Activated CD4-positive, alpha-beta T cell treated with anti-CD3 and anti-CD28 coated beads, Interleukin-2, Interleukin-6, amounts not matched to agents 100 ng/mL and 50 ng/mL, durations not matched to agents 16 hours and 8 hours (primary cell): ENCODE data around the gene CBX5.
"Not testable (repeated sequence)": the region's sequence is repeated elsewhere in the genome, so short reads cannot be mapped to it uniquely, and the experiment has no call there.

Experiments used
- DNase-seq: peaks from one replicate; pipeline ENCODE4 v3.0.0-alpha.2; 2020

The CBX5 gene

DNA sequence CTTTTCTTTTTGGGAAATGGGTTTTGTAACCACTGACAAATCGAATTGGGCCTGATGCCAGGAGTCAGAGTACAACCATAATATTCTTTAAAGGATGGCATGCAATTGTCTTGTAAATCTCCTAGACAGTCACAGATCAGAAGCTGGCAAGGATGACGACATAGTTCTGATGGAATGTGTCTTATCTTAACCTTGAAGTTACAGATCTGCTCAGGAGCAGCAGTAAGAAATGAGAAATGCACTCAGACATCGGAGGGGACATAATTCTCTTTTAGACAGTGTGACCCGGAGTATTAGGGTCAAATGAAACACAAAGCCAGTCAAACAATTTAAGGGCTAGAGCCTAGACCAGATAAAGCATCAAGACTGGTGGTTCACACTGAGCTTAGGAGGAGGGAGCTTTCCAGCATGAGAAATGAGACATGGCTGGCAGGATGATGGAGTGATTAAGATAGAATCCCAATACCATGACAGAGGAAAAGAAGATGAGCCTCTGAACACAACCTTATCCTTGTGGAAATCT lies 17.5 kb downstream of the CBX5 start:
- no peak for DNase-seq

- no peak for DNase-seq
These were observed 18.0 kb downstream of the CBX5 start for GRCh38 chr12:54261815-54262402.

DNA sequence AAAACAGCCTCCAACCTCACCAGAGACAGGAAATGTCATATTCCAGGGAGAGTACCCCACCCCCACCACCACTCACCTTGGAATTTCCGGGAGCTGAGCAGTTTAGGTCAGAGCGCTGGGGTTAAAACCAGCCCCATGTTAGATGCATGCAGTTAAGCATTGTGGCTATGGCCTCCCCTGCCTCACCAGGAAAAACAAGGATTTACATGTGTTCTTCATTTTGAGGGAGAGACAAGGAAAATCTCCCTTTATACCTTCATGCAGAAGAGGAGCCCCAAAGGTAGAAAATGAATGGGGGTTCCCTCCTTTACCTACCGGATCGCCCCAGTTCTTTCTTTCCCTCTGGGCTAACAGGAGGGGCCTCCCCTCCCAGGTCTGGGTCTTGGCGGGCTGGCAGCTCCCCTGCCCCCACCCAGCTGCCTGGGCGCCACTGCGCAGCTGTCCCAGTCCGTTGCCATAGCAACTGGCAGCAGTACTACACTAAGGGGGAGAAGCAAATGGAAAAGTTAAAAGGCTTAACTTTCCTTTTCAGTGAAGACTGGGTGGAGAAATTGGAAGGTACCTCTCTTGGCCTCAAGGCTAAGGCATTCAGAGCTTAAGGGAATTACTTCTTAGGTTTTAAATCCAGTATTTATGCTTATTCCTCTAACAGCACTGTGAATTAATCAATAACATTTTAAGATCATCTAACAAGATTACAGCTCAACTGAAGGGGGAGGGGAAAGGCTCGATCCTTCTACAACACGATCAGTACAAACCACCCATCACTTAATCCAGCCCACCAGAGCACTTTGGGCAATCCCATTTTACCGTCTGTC lies 20.5 kb downstream of the CBX5 start:
- DNase-seq: peak; percentile 44

GRCh38 chr12:54258201-54258681 lies 21.7 kb downstream of the CBX5 start:
- no peak for DNase-seq

DNA sequence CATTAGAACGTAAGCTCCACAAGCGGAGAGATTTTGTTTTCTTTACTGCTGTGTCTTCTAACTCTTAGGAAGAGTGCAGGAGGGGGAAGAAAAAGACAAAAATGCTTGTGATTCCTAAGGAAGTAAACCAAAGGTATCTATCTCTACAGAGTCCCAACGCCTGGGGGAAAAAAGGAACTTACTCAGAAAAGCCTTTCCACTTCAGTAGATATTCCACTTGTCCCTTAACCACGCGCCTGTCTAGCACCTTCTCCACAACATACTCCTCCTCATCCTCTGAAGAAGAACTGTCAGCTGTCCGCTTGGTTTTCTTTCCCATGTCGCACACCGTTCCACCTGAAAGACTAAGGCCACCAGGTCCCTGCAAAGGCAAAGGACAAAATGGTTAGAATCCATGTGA lies 22.6 kb downstream of the CBX5 start:
- DNase-seq: no peak

DNA sequence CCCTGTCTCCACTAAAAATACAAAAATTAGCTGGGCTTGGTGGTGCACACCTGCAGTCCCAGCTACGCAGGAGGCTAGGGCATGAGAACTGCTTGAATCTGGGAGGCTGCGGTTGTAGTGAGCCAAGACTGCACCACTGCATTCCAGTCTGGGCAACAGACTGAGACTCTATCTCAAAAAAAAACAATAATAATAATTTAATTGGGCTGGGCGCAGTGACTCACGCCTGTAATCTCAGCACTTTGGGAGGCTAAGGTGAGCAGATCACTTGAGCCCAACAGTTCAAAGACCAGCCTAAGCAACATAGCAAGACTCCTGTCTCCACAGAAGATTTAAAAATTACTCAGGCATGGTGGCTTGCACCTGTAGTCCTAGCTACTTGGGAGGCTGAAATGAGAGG lies 26.7 kb downstream of the CBX5 start:
- no peak for DNase-seq

GRCh38 chr12:54251667-54252284 lies 28.1 kb downstream of the CBX5 start:
- peak; percentile 44 for DNase-seq

GRCh38 chr12:54249489-54249888 lies 30.4 kb downstream of the CBX5 start:
- no peak for DNase-seq

DNA sequence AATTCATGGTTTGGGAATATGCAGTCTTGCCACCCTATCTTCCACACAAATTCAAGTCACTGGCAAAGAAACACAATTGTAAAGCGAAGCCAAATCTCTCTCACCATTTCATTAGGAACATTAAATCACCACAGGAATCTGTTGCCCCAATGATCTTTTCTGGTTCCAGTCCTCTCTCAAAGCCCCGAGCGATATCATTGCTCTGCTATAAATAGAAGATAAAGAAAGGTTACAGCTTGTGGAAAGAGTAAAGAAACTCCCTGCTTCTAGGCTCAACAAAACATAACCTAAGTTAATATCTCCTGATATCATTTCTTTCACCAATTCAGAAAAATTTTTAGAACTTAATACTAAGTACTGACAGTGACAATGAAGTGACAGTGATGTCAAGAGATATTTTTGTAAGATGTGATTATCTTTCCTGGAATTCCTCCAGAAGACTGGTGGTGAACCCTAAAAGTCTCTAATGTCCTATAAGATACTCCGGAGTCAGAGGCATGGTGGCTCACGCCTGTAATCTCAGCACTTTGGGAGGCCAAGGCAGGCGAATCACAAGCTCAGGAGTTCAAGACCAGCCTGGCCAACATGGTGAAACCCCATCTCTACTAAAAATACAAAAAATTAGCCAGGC lies 33.8 kb downstream of the CBX5 start:
- DNase-seq: no peak

DNA sequence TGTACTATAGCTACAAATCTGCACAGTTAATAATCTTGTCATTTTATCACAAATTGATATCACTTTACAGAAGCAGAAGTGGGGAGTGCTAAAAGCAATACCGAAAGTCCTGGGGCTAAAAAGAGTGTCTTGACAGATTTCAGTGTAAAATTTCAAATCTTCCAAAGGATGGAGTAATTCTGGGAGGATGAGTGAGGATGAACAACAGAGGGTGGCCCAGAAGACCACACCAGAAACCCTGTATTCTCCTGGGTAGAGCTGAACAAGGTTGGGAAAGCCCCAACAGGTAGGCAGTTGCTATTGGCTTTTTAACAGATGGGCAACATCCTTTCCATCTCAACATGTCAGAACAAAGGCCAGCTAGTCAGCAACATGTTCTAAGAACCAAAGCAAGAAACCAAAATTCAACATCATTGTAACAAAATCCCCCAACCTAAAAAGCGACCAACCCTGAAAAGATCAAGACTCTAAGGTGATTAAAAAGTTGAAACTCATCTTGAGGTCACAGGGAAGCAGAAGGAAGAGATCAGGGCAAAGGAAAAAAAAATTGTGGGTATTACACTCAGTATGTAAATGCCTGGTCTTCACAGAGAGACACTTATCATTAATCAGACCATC lies 38.8 kb downstream of the CBX5 start:
- peak; percentile 12 for DNase-seq

DNA sequence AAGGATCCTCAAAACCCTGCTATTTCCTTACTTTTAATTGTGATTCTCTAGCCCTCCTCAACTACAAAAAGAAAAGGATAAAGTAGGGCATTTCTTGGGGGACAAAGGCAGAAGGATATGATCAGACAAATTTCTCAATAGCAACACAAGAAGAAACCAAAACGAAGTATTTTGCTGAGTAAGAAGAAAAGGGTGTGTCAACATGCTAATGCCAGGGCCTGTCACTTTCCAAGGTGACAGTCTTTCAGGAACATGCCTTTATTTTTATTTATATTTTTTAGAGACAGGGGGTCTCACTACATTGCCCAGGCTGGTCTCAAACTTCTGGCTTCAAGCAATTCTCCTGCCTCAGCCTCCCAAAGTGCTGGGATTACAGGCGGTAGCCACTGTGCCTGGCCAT lies 39.8 kb downstream of the CBX5 start:
- no peak for DNase-seq

DNA sequence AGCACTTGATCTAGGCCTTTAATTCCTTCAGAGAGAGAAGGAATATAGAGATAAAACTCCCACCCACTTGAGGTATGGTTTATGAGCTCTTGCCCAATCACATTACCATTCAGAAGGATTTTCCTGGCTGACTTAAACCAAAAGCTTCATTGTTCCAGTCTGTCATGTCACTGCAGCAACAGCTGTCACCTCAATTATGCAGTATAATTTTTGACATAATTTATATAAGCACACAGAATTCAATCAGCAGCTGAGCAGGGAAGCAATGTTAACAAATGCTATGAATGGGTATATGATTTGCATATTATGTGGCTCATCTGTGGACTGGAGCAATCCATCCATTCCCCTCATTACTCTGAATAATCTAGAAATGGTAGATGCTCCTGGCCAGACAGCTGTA lies 40.3 kb downstream of the CBX5 start:
- DNase-seq: no peak

DNA sequence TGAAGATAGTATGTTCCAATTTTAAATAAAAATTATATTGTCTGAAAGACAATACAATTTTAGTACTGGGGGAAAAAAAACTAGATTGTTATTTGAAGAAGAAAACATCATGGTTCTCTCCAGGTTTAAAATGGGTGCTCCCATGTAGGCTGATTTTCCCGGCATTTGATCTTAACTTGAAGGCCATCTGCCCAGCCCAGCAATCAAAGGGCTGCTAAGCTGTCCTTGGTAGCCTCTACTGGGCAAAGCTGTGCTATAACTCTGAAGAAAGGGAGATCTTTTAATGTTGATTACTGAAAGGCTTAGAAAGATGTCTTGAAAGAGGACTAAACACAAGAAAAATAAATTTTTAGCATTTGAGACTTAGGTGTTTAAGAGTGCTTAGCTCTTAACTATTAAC lies 41.4 kb downstream of the CBX5 start:
- no peak for DNase-seq

- DNase-seq: no peak
These were observed 47.1 kb downstream of the CBX5 start for GRCh38 chr12:54232790-54233189.

DNA sequence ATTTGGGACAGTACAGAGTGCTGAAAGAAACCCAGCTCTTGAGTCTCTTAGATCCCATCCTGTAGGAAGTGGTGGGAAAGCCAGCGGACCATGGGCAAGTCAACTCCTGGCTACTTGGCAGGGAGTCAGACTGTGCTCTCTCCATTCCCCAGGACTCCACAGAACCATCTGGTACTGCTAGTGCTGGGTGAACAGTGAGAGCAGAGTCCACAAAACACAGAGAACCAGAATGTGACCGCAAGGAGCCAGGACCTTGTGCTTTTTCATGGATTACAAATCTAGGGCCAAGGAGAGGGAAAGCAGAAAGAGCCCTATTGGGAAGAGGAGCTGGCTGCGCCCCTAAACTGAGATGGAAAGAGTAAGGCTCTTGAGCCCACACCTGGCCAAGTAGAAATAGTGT lies 48.7 kb downstream of the CBX5 start:
- not testable (repeated sequence) for DNase-seq

DNA sequence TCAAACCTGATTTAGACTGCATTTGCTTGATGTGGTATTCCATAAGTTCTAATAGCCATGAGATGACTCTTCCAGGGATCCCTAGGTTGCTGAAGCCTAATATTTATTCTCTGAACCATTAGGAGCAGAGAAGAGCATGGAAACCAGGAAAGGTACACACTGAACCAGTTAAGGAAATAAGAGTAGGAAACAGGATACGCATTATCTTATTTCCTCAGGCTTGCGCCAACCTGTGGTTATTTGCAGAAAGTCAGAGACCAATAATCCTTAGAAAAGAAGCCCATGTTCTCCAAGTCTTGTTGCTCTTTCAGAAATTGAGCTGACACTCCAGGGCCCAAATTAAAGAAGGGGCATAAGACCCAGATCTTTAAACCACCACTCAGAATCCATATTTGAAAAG lies 49.4 kb downstream of the CBX5 start:
- DNase-seq: no peak

DNA sequence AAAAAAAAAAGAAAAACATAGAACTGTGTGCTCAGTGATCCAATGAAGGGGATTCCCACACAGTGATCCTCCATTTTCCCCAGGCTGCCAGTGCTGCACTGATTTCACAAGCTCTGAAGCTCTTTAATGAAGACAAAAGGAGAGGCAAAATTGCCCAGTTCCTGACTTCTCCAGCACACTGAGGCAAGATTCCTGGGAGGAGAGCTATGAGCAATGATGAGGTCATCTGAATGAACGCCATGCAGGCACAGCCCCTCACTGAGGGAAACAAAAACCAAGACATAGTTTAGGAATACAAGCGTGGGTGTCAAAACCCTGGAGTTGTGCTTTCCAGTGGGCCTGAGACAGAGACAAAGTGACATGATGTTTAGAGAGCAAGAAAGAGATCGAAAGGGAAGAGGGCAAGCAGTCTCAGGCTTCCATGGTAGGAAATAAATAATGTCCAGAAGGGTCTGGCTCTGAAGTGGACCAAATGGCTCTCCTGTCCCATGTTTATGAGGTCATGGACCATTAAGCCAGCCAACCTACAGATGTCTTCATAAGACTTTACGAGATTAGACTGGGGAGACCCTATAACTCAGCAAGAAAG lies 50.2 kb downstream of the CBX5 start:
- DNase-seq: no peak

- DNase-seq: no peak
These were observed 51.5 kb downstream of the CBX5 start for GRCh38 chr12:54228471-54228870.

DNA sequence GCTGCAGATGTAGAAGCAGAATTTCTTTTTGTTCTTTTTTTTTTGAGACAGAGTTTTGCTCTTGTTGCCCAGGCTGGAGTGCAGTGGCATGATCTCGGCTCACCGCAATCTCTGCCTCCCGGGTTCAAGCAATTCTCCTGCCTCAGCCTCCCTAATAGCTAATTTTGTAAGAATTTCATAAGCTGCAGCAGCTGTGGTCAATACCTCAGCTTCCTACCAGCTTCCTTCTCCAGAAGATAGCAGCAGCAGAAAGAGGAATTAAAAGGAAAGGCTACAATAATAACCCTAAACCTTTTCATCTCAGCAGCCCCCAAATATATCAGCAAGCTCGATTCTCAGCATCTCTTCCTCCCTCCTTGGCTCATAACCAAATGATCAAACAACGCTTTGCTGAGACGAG lies 52.0 kb downstream of the CBX5 start:
- not testable (repeated sequence) for DNase-seq

GRCh38 chr12:54227376-54227775 lies 52.5 kb downstream of the CBX5 start:
- DNase-seq: no peak

GRCh38 chr12:54225666-54226065 lies 54.3 kb downstream of the CBX5 start:
- DNase-seq: no peak

- no peak for DNase-seq
These were observed 57.3 kb downstream of the CBX5 start for GRCh38 chr12:54222609-54223008.
